GM11168 (cell line): ENCODE results near the gene CCL17.

Experiments used
- in situ Hi-C: fragments of 300-500 bp; cut with MboI; formaldehyde crosslinking; loops from one replicate; pipeline ENCODE4 v1.12.0; 2022; ENCODE audit warnings: low sequenced_read_pairs; ENCODE audit not compliant: unreplicated experiment

The CCL17 gene

DNA sequence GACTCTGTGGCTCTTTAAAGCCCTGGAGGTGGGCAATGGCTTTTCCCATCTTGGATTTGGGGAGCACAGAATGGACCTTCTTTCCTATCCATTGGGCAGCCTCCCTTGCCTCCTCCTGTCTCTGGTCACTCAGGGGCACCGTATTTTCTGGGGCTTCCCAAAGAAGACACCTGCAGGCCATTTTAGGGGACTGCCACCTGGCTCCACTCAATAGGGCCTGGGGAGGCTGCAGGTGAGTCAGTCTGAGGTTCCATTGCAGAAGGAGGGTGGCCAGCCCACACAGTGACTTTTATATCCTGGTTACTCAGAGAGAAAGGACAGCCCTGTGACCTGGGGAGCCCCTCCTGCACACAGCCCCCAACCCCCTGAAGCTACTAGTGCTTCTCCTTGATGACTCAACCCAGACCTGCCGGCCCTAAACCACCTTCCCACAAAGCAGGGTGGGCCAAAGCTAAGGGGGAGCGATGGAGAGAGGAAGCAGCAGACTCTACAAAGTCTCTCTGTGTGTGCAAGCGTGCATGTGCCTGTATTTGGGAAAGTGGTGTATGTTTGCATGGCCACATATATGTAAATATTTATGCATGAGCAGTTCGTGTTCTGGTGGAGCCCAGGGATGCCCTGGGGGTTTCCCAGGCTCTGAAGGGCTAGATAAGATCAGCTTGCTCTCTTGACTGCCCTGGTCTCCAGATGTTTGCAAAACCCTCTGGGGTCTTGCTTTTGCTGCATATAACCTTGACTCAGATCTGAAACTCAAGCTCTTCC lies 27.3 kb upstream of the CCL17 start:
- in situ Hi-C loops: no loop called here

DNA sequence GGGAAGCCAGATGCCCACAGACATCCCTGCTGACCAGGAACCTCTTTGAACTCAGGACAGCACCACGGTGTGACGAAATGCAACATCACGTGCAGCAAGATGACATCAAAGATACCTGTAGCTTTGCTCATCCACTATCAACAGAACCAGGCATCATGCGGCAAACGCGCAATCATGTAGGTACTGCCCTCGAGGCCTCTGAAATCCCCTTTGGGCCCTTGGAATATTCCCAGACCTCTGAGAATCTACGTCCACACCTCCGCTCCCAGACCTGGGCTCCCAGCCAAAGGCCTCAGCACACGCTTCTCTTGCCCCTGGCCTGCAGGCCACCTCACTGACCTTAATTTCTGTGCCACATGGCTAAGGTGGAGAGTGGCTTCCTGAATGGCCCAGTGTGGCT lies 25.0 kb upstream of the CCL17 start:
- in situ Hi-C loops: no loop called here

DNA sequence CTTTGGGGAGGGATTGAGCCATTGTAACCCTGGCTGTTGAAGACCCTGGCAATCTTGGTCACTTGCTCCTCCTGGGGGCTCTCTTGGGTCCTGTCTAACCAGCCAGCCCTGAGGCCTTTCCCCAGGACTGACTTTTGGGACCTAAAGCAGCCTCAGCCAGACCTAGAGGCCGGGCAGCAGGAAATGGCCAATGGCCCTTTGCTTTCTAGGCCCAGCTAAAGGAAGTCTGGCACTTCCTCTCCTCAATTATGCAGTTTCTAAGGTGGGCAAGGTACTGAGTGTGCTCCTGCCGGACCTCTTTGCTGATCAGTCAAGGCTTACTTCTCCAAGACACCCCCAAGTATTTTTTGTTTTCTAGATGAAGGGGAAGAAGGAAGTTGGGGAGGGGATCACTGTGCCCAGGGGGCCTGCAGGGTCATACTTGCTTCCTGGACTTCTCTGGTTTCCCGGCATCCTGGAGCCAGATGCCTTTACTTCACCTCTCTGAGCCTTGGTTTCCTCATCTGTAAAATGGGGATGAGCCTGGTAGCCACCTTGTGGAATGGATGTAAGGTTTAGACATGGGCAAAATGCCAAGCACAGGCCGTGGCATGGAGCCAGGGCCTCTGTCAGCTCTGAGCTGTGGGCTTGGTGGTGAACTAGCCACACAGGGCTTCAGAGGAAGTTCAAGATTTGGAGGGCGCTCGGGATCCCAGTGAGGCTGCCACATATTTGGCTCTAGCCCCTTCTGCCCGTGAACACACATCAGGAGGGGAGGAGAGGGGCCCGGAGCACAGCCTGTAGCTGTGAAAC lies 23.7 kb upstream of the CCL17 start:
- in situ Hi-C loops: no loop called here

DNA sequence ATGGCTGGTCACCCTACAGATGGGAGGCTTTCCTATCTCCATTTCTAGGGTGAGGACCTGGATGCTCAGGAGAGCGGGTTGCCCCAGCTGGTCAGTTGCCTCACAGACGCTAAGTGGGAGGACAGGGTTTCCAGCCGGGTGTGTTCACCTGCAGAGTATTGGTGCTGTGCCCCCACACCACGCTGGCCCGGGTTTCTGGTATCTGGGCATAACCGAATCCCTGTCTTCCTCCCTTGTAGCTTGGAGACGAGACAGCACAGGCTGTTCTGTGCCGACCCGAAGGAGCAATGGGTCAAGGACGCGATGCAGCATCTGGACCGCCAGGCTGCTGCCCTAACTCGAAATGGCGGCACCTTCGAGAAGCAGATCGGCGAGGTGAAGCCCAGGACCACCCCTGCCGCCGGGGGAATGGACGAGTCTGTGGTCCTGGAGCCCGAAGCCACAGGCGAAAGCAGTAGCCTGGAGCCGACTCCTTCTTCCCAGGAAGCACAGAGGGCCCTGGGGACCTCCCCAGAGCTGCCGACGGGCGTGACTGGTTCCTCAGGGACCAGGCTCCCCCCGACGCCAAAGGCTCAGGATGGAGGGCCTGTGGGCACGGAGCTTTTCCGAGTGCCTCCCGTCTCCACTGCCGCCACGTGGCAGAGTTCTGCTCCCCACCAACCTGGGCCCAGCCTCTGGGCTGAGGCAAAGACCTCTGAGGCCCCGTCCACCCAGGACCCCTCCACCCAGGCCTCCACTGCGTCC lies 22.6 kb upstream of the CCL17 start:
- in situ Hi-C loops: no loop called here

DNA sequence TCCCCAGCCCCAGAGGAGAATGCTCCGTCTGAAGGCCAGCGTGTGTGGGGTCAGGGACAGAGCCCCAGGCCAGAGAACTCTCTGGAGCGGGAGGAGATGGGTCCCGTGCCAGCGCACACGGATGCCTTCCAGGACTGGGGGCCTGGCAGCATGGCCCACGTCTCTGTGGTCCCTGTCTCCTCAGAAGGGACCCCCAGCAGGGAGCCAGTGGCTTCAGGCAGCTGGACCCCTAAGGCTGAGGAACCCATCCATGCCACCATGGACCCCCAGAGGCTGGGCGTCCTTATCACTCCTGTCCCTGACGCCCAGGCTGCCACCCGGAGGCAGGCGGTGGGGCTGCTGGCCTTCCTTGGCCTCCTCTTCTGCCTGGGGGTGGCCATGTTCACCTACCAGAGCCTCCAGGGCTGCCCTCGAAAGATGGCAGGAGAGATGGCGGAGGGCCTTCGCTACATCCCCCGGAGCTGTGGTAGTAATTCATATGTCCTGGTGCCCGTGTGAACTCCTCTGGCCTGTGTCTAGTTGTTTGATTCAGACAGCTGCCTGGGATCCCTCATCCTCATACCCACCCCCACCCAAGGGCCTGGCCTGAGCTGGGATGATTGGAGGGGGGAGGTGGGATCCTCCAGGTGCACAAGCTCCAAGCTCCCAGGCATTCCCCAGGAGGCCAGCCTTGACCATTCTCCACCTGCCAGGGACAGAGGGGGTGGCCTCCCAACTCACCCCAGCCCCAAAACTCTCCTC lies 21.9 kb upstream of the CCL17 start:
- in situ Hi-C loops: no loop called here

DNA sequence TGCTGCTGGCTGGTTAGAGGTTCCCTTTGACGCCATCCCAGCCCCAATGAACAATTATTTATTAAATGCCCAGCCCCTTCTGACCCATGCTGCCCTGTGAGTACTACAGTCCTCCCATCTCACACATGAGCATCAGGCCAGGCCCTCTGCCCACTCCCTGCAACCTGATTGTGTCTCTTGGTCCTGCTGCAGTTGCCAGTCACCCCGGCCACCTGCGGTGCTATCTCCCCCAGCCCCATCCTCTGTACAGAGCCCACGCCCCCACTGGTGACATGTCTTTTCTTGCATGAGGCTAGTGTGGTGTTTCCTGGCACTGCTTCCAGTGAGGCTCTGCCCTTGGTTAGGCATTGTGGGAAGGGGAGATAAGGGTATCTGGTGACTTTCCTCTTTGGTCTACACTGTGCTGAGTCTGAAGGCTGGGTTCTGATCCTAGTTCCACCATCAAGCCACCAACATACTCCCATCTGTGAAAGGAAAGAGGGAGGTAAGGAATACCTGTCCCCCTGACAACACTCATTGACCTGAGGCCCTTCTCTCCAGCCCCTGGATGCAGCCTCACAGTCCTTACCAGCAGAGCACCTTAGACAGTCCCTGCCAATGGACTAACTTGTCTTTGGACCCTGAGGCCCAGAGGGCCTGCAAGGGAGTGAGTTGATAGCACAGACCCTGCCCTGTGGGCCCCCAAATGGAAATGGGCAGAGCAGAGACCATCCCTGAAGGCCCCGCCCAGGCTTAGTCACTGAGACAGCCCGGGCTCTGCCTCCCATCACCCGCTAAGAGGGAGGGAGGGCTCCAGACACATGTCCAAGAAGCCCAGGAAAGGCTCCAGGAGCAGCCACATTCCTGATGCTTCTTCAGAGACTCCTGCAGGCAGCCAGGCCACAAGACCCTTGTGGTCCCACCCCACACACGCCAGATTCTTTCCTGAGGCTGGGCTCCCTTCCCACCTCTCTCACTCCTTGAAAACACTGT lies 21.0 kb upstream of the CCL17 start:
- in situ Hi-C loops: no loop called here

DNA sequence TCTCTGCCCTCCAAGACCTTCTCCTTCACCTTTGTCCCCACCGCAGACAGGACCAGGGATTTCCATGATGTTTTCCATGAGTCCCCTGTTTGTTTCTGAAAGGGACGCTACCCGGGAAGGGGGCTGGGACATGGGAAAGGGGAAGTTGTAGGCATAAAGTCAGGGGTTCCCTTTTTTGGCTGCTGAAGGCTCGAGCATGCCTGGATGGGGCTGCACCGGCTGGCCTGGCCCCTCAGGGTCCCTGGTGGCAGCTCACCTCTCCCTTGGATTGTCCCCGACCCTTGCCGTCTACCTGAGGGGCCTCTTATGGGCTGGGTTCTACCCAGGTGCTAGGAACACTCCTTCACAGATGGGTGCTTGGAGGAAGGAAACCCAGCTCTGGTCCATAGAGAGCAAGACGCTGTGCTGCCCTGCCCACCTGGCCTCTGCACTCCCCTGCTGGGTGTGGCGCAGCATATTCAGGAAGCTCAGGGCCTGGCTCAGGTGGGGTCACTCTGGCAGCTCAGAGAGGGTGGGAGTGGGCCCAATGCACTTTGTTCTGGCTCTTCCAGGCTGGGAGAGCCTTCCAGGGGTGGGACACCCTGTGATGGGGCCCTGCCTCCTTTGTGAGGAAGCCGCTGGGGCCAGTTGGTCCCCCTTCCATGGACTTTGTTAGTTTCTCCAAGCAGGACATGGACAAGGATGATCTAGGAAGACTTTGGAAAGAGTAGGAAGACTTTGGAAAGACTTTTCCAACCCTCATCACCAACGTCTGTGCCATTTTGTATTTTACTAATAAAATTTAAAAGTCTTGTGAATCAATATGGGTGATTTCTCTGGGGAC lies 20.1 kb upstream of the CCL17 start:
- in situ Hi-C loops: no loop called here

DNA sequence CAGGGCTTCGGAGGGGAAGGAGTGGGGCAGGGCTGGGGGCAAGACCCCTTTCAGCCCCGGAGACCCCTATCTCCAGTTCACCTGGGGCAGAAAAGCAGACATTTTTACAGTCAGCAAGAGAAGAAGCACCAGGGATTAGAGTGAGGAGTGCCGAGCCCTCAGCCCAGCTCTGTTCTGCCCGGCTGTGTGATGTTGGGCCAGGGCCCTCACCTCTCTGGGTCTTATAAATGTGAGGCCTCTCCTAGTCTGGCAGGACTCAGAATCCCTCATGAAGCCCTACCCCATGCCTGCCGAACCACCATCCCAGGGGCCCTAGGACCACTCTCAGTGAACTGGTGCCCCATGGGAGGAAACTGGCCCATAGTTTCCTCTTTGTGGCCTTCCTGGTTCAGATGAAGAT lies 19.5 kb upstream of the CCL17 start:
- in situ Hi-C loops: no loop called here

DNA sequence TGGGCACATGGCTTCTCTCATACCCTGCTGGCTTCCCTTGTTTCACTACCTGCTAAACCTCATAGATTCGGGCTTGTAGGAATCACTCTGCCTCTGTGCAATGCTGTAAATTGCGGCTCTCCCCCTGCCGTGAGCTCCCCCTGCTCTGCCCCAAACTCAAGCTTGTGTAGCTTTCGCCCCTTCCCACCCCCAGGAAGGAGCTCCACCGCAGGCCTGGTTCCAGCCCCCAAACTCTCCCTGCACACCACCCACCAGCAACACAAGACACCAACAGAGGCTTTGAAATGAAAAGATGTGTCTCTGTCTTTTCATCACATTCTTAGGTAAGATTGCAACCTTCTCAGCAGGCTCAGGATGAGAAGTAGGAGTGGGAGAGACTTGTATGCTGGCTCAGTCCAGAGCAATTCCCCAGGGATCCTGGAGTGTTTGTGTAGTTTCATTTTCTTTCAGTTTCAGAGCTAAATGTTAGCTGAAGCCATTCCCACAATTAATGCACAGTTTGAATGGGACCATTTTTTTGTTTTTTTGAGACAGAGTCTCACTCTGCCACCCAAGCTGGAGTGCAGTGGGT lies 18.1 kb upstream of the CCL17 start:
- in situ Hi-C loops: no loop called here

DNA sequence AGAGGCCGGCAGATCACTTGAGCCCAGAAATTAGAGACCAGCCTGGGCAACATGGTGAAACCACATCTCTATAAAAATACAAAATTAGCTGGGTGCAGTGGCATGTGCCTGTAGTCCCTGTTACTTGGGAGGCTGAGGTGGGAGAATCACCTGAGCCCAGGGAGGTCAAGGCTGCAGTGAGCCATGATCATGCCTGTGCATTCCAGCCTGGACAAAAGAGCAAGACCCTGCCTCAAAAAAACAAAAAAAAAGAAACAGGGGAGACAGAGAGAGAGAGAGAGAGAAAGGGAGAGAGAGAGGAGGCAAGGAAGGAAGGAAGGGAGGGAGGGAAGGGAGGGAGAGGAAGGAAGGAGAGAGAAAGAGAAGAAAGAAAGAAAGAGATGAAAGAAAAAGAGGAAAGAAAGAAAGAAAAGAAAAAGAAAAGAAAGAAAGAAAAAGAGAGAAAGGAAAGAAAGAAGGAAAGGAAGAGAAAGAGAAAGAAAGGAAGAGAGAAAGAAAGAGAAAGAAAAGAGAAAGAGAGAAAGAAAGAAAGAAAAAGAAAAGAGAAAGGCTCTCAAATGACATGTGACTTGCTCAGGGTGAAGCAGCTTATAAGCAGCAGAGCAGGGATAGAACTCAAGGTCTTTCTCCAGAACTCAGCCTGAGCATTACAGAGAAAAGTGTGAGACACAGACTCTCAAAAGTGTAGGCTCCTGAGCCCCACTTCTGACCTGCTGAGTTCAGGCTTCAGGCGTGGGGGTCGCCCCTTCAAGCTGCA lies 16.8 kb upstream of the CCL17 start:
- in situ Hi-C loops: no loop called here

DNA sequence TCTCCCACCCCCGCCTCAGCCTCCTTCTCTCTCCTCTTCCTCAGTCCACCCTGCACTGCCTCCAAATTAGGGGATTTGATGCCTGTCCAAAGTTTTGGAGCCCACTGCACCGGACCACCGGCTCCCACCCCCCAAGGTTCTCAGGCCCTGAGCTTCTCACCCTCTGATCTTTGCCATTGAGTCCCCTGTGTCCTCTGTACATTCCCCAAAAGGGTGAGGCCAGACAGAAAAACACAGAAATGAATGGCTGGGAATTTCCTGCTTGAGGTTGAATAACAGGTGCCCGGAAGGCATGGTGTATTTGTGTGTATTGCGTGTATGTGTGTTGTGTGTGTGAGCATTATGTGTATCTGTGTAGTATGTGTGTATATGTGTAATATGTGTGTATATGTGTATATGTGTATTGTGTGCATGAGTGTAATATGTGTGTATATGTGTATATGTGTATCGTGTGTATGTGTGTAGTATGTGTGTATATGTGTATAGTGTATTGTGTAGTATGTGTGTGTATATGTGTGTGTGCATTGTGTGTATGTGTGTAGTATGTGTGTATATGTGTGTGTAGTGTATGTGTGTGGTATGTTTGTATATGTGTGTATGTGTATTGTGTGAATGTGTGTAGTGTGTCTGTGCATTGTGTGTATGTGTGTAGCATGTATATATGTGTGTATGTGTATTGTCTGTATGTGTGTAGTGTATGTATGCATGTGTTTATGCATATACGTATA lies 16.0 kb upstream of the CCL17 start:
- in situ Hi-C loops: no loop called here

DNA sequence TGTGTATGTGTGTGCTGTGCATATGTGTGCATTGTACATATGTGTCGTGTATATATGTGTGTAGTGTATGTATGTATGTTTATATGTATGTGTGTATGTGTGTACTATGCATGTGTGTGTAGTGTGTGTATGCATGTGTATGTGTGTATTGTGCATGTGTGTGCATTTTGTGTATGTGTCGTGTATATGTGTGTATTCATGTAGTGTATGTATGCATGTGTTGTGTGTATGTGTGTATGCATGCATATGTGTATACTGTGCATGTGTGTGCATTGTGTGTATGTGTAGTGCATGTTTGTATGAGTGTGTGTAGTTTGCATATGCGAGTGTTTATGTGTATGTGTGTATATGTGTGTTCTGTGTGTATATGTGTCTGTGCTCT lies 15.5 kb upstream of the CCL17 start:
- in situ Hi-C loops: no loop called here

DNA sequence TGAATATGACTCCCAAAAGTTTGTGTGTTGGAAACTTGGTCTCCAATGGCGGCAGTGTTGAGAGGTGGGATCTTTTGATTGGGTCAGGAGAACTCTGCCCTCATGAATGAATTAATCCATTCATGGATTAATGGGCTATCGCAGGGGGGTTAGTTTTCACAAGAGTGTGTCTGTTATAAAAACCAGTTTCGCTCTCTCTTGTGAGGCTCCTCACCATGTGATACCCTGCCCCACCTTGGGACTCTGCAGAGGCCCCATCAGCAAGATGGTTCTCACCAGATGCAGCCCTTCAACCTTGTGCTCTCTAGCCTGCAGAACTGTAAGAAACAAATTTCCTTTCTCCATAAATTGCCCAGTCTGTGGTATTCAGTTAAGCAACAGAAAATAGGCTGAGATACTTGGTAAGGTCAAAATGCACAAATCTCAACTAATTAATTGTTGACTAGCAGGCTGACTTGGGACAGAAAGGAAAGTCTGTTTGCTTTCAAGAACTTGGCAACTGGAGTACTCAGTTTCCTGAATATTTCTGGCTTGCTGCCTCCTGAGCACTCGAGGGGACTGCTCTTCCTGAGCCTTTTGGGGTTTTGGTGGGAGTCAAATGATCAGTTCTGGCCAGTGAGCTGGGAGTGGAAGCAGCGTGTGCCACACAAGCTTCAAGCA lies 13.8 kb upstream of the CCL17 start:
- in situ Hi-C loops: no loop called here

DNA sequence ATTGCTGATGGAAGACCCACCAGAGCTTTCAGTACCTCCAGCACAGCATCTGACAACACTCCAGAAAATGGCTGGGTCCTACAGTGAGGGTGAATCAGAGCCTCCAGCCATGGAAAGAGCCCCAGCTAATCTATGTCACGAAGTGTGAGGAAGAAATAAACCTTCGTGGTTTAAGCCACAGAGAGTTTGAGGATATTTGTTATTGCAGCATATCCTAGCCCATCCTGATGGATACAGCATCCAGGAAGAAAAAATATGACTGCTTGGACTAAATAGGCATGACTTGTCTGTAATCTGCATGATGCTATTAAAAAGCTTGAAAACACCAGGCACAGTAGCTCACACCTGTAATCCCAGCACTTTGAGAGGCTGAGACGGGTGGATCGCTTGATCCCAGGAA lies 13.3 kb upstream of the CCL17 start:
- in situ Hi-C loops: no loop called here

DNA sequence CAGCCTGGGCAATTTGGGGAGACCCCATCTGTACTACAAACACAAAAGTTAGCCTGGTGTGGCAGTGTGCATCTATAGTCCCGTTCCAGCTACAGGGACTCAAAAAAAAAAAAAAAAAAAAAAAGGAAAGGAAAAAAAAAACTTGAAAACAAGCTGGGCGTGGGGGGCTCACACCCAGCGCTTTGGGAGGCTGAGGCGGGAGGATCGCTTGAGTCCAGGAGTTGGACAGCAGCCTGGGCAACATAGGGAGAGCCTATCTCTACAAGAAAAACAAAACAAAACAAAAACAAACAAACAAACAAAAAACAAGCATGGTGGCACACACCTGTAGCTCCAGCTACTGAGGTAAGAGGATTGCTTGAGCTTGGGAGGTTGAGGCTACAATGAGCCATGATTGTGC lies 12.9 kb upstream of the CCL17 start:
- in situ Hi-C loops: no loop called here

DNA sequence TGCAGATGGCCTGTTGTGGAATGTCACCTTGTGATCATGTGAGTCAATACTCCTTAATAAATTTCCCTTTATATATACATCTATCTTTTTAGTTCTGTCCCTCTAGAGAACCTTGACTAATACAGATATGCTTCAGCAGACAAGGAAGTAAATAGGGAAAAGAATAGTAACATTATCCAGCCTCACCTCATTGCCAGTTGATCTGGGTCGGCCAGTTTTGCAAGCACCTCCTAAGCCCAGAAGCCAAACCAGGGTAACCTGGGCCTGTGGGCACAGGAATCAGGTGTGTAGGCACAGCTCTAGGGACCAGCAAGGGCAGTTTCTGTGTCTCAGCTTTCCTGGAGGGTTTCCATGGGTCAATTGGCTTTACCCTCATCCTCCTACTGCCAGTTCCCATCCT lies 11.9 kb upstream of the CCL17 start:
- in situ Hi-C loops: no loop called here
